UCSD-AML1 (cell line): ENCODE data around the gene ATG10.
A peak's percentile ranks its signal among the peaks of the same experiment; 100 is the strongest.
"Not testable (repeated sequence)": the region's sequence is repeated elsewhere in the genome, so short reads cannot be mapped to it uniquely, and the experiment has no call there.

Experiments
- DNase-seq: peaks from one replicate; lab custom pipeline; 2025; ENCODE audit not compliant: unreplicated experiment; lab: John Stamatoyannopoulos, UW

ATG10 gene

GRCh38 chr5:81971712-81972491 is at the start of gene ATG10:
TSS of gene ATG10 (plus strand) at chr5:81972023. CDS start at chr5:81987571, 15,548 bp downstream.
- DNase-seq = peak; percentile 94

DNA sequence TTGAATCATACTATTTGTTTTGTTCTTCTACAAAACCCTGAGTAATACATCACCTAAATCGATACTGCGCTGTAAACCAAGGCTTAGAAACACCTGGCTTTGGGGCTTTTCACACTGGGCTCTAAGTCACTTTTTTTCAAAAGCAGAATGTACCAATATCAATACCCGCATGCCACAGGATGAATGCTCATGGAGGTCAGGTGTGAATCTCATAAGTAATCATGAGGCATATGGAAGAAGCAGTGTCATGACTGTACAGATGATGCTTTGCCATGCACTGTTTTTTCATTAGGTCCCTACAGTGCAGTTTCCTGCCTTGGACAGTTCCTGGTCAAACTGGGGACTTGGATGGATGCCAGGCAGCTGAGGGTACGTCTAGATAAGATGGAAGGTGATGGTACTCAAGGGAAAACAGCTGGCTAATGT is 49.0 kb upstream of the ATG10 start:
- no peak for DNase-seq

- no peak for DNase-seq
Observed at GRCh38 chr5:81924442-81924841, 47.4 kb upstream of the ATG10 start.

GRCh38 chr5:81925009-81925408 is 46.8 kb upstream of the ATG10 start:
- no peak for DNase-seq

- no peak for DNase-seq
Observed at GRCh38 chr5:81925981-81926380, 45.8 kb upstream of the ATG10 start.

DNA sequence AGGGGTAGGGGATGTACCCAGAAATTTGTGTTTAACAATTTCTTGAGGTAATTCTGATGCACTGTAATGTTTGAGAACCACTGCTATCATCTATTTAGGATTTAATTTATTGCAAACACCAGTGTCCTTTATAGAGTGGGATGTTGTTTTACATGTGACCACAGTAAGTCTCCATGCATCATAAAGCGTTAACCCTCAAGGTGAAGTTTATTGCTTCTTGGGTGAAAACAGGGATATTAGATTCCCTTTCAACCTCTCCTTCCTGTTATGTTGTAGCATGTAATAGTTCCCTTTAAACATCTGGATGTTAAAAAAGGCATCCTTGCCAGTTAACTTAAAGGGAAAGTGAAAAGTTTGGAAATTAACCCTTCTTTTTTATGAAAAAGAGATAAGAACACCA is 35.8 kb upstream of the ATG10 start:
- DNase-seq = no peak

- no peak for DNase-seq
Observed at GRCh38 chr5:81936750-81937149, 35.1 kb upstream of the ATG10 start.

DNA sequence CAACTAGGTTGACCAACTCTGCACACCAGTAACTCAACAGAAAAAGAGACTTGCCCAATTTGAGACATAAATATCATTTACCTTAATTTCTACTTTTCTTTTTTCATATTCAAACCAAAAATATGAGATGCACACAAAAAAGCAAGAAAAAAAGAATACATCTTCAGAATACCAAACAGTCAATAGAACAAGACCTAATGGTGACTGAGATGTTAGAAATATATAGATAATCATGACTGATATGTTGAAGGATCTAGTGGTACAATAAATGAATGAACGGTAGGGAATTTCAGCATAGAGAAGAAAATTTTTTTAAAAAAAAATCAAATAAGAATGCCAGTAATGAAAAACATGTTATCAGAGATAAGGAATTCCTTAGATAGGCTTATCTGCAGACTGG is 29.1 kb upstream of the ATG10 start:
- DNase-seq = no peak

DNA sequence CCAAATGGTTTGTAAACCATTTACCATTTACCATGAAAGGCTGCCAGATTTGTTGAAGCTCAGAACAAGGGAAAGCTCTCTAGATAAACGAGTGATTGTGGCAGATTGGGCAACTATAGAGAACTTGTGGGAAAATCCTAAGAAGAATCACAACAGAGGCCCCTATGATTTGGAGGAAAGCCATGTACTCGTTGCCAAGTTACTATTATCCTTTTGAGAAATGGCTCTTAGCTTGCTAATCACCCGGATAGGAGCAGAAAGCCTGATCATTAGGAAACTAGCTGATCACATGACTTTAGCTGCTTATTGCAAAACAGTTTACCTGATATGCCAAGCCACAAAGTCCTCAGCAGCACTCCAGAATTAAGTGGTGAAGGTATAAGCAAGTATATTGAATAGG is 23.5 kb upstream of the ATG10 start:
- no peak for DNase-seq

DNA sequence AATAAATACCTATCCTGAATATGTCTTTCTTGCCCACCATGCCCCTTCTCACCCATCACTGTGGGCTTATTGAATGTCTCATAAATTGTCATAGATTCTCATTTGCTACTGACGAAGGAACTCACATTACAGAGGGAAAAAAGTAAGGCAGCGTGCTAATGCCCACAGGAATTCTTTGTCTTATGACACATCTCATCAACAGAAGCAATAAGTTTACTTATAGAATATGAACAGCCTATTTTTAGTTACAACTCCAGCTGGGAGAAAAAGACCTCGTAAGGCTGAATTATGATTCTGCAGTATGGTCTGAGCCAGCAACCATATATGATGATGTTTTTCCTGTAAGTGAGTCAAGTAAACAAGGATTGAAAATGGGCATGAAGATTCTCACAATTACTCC is 22.4 kb upstream of the ATG10 start:
- no peak for DNase-seq

DNA sequence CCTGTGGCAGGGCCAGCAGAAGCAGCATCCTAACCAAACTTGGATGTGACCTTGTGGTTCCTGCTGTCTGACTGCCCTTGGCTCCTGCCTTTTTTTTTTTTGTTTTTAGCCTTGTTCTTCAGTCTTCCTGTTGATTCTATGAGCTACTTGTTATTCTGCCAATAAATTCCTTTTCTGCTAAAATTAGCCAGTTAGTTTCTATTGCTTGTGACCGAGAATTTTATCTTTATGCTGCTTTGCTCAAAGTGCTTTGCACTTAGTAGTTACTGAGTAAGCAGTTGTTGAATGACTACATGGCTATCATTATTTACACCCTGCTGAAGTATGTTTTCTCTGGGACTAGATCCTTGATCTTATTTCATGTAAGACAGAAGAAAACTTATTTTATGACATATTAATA is 20.8 kb upstream of the ATG10 start:
- no peak for DNase-seq

DNA sequence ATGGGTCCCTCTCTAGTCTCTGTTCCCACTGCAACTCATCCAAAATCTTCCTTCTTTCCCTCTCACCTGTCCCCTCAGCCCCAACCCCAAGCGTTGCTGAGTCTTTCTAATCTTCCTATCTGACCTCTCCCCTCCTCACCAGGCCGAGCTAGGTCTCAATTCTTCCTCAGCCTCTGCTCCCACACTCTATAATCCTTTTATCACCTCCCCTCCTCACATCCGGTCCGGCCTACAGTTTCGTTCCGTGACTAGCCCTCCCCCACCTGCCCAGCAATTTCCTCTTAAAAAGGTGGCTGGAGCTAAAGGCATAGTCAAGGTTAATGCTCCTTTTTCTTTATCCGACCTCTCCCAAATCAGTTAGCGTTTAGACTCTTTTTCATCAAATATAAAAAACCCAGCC is 17.0 kb upstream of the ATG10 start:
- not testable (repeated sequence) for DNase-seq

GRCh38 chr5:81958129-81958528 is 13.7 kb upstream of the ATG10 start:
- DNase-seq = not testable (repeated sequence)

DNA sequence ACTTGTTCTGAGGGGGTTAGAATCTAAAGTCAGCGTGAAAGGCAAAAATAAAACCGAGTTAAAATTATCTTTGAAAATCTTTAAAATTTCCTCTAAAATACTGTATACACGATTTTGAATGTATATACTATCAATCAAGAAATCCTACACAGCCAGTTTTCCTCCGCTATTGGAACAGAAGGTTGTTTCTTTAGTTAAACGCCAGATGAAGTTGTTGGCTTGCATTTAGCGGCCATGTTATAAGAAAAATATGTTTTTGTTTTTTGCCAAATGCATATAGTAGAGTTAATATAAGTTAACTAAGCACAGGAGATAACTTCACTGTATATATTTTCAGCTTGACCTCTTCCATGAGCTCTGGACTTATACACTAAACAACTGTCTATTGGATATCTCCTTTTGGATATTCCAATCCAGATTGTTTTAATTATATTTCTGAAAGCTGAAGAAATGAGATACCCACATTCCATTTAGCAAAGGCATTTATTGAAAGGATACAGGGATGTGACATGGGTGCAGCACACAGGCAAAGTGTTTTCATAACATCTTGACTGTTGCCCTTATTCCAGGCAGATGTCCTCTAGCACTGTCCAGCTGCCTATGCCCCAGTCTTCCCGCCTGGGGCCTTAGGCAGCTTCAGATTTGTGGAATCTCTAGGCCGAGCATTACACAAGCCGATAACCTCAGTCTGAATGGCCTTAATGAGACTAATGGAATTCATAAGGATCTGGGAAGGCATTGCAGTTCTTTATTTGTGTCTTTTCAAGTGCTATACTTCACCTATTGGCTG is 10.0 kb upstream of the ATG10 start:
- no peak for DNase-seq

GRCh38 chr5:81963544-81963943 is 8.3 kb upstream of the ATG10 start:
- no peak for DNase-seq

DNA sequence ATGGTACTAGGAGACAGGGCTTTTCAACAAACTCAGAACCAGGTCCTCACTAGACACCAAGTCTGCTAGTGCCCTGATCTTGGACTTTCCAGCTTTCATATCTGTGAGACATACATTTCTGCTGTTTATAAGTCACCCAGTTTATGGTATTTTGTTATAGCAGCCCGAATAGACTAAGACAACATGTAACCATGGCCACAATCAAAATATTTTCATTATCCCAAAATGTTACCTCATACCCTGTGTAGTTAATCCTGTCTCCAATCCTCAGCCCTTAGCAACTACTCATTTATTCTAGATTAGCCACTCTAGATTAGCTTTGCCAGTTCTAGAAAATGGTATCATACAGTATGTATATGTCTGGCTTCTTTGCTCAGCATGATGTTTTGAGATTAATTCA is 6.3 kb upstream of the ATG10 start:
- DNase-seq = no peak

GRCh38 chr5:81969226-81969625 is 2.6 kb upstream of the ATG10 start:
- no peak for DNase-seq

GRCh38 chr5:81969912-81970311 is 1.9 kb upstream of the ATG10 start:
- no peak for DNase-seq

GRCh38 chr5:81971111-81971711 is 612 bp upstream of the ATG10 start:
- no peak for DNase-seq

DNA sequence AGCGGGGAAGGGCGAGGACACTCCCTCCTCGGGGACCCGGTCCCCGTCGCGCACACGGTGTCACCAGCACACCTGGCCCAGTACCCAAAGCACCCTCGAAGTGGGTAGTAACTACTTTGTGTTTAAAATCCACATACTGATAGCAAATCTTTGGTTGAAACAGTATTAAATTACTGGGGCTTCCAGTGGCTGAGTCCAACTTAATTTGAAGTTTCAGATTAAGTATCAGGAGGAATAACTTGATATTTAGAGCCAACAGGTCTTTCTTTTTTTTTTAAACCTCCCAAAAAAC is 615 bp downstream of the ATG10 start:
- no peak for DNase-seq

DNA sequence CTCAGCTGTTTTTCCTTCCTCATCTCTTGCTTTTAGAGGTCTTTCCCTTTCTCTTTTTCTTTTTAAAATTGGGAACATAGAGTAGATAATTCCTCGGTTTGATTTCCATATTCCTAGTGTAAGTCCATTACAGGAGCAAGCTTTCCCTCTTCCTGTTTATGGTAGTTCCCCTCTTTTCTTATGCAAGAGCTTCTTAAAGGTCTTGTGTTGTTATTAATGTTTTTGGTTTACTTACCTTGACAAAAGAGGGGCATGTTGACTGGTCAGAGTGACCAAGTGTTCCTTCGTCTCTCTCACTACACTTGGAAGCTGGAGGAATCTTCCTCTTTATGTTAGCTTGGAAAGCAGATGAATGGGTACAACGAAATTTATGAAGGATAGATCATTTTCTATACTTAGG is 8.3 kb downstream of the ATG10 start:
- no peak for DNase-seq

DNA sequence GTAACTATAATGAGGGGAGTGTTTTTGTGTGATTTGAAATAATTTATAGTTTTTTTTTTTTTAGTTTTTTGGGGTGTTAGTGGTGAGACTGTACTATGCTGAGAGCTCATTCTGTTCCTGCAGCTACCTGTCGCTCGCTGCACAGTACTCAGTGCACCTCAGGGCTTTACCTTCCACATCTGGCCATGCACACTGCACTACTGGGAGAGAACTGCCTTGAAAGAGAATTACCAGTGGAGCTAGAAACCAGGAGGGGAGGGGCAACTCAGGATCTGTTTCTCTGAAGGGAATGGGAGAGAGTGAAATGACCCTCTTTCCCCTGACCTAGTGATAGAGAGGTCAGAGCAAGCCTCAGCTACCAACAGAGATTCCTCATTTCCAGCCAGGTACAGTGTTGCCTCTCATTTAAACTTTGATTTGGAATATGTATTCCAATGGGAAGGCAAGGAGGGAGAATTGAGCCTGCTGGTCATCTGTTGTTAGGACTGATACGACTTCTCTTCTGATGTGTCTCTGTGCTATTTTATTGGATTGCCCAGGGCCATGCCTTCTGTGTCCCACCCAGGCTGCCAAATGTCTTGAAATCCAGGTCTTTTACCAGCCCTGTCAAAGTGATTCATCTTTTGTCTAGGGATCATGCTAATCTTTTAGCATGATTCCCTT is 8.9 kb downstream of the ATG10 start:
- no peak for DNase-seq
